GM21360 (cell line): ENCODE measurements around the gene GPR162.

Experiments
- ATAC-seq: cut with Tn5 transposase; IDR thresholded peaks from one replicate; pipeline ENCODE4 v1.9.1; 2021; ENCODE audit warnings: mild to moderate bottlenecking, moderate library complexity; ENCODE audit not compliant: unreplicated experiment

GPR162 gene

DNA sequence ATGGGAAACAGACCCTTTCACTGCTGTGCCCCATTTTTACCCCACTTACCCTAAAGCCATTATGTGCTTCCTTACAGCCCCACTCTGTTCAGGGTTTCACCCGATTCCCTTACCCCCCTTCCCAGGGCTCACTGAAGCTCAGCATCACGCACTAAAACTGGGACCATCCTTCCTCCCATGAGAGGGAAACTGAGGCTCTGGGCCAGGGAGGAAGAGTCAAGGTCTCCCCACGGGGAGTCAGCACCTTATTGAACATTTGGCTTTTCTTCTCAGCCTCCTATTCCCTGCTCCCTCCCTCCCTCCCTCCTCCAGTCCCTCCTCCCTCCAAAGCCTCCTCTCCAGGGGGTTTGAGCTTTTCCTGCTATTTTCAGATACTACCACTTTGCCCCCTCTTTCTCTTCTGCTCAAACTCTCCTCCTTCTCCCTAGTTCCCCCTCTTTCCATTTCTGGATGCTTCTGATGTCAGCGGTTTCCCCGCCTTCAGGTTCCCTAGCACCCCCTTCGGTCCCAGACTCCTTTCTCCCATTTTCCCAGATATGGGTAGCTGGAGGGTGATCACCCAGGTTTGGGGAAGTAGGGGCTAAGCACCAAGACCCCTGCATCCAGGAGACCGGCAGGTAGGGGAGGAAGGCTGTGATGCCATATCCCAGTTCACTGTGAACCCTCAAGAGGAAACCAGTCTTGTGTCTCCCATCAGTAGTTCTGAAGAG, 960 bp downstream of the GPR162 start:
- ATAC-seq, result no peak

DNA sequence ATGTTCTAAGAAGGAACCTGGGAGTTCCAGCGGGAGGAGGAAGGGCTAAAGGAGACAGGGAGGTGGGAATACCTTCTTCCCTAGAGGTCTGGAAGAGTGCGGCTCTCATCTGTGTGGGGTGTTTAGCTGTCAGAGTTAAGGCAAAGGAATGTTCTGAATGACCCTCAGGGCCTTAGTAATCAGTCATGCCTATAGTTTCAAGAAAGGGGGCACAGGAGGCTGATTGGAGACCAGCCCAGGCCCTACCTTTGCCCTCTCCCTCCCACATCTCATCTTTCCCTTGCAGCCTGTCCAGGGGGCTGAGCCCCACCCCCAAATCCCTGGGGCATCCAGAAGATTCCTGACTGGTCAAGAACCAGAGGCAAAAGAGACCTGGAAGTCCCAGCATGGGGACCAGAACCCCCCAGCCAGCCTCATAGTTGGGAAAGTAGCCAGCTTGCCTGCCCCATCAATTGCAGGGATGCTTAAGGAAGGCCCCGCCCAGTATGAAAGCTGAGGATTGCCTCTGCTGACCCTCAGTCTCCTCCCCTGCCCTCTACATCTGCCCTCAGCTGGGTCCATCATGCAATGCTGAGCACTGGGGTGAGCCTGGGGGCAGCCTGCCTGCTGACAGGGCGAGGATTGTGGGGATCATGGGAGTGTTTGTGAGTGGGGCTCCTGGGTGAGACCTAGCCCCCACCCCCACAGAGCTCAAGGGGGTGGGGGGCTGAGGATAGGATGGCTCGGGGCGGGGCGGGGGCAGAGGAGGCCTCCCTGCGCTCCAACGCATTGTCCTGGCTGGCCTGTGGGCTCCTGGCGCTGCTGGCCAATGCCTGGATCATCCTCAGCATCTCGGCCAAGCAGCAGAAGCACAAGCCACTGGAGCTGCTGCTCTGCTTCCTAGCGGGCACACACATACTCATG, 1.8 kb downstream of the GPR162 start:
- ATAC-seq, result no peak

DNA sequence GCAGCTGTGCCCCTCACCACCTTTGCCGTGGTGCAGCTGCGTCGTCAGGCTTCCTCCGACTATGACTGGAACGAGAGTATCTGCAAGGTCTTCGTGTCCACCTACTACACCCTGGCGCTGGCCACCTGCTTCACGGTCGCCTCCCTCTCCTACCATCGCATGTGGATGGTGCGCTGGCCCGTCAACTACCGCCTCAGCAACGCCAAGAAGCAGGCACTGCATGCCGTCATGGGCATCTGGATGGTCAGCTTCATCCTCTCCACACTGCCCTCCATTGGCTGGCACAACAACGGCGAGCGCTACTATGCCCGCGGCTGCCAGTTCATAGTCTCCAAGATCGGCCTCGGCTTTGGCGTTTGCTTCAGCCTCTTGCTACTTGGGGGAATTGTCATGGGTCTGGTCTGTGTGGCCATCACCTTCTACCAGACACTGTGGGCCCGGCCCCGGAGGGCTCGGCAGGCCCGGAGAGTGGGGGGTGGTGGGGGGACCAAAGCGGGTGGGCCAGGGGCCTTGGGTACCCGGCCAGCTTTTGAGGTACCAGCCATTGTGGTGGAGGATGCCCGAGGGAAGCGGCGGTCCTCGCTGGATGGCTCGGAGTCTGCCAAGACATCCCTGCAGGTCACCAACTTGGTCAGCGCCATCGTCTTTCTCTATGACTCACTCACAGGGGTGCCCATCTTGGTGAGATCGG, 2.6 kb downstream of the GPR162 start:
- ATAC-seq, result no peak

DNA sequence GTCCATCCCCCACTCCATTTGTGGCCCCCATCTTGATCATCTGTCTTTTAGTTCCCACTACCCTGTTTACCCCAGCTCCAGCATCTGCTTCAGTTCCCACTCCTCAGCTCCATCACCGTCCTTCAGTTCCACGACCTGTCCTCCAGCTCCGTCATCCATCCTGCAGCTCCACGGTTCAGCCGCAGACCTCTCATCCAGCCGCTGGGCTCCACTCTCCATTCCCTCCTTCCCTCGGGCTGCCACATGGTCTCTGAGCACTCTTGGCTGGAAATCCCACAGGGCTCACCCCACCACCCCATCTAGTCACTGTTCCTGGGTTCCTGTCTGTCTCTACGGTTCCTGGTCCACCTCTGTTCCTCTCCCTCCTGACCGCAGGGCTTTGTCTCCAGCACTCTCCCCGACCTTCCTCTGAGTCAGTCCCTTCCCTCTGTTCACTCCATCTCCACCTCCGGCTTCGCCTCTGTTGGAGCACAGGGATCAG, 3.3 kb downstream of the GPR162 start:
- no peak for ATAC-seq

DNA sequence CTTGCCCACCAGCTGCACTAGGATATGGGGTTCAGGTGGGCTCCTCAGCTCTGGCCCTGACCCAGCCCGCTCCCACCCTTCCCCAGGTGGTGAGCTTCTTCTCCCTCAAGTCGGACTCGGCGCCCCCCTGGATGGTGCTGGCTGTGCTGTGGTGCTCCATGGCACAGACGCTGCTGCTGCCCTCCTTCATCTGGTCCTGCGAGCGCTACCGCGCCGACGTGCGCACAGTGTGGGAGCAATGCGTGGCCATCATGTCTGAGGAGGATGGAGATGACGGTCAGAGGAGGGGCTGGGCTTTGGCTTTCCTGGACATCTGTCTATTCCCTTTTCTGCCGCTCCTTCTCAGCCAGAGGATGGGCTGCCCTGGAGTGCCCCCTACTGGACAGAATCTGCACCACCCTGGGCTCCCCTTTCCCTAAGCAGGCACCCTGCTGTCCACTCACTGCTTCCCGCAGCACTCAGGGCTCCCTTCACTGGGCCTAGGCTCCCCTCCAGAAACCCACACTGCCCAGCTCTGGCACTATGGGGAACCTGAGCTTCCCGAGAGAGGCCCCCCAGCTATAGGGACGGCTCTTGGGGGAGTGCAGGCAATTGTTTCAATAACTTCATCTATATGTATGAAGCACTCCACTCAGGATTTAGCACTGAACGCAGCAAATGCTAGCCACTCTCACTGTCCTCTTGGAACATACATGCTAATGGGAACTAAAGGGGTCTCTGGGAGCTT, 3.9 kb downstream of the GPR162 start:
- ATAC-seq, result no peak

DNA sequence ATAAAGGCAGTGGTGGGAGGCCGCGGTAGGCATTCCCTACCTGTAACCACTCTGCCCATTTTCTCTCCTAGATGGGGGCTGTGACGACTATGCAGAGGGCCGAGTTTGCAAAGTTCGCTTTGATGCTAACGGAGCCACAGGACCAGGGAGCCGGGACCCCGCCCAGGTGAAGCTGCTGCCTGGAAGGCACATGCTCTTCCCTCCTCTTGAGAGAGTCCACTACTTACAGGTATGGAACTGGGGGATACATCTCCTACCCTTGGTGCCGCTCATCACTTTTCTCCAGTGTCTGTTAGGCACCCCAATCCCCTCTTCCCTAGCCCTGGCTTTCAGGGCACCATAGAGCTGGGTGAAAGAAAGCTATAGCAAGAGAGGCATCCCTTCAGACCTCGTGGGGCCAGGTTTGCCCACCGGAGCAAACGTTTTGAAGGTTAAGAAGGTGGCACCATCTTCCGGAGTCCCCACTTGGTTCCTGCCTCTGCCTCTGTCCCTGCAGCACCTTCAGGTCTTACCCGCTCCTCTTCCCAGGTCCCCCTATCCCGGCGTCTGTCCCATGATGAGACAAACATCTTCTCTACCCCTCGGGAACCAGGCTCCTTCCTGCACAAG, 4.6 kb downstream of the GPR162 start:
- no peak for ATAC-seq

DNA sequence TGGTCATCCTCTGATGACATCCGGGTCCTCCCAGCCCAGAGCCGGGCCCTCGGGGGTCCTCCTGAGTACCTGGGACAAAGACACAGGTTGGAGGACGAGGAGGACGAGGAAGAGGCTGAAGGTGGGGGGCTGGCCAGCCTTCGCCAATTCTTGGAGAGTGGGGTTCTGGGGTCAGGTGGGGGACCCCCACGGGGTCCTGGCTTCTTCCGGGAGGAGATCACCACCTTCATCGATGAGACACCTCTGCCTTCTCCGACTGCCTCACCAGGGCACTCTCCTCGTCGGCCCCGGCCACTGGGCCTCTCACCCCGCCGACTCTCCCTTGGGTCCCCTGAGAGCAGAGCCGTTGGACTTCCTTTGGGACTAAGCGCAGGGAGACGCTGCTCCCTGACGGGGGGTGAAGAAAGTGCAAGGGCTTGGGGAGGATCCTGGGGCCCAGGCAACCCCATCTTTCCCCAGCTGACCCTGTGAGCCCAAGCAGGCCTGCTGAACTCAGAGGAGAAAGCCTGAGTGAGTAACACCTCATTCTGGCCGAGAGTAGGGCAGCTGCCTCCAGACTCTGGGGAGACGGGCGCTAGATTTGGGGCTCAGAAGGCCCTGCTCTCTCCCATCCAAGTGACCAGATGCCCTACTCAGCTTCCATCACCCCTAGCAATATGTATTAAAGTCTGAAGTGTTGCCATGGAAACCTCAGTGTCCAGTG, 5.3 kb downstream of the GPR162 start:
- ATAC-seq, result no peak

DNA sequence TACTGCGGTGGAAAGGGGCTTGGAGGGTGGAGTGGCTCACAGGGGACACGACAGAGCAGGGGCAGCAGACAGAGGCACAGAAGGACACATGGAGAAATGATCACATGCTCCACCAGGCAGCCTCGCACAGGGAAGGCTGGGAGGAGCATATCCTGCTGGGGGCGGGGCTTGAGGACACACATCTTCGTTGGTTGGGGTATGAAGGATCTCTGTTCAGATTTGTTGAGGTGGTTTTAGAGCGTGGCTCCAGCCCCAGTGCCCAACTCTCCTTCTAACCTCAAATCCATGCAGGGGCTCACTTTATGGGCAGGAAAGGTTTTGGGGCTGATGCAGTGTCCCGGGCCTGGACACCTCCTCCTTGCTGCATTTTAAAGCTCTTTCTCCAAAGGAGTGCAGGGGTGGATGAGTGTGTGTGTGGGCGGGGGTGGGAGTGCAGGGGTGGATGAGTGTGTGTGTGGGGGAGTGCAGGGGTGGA, 5.9 kb downstream of the GPR162 start:
- no peak for ATAC-seq

DNA sequence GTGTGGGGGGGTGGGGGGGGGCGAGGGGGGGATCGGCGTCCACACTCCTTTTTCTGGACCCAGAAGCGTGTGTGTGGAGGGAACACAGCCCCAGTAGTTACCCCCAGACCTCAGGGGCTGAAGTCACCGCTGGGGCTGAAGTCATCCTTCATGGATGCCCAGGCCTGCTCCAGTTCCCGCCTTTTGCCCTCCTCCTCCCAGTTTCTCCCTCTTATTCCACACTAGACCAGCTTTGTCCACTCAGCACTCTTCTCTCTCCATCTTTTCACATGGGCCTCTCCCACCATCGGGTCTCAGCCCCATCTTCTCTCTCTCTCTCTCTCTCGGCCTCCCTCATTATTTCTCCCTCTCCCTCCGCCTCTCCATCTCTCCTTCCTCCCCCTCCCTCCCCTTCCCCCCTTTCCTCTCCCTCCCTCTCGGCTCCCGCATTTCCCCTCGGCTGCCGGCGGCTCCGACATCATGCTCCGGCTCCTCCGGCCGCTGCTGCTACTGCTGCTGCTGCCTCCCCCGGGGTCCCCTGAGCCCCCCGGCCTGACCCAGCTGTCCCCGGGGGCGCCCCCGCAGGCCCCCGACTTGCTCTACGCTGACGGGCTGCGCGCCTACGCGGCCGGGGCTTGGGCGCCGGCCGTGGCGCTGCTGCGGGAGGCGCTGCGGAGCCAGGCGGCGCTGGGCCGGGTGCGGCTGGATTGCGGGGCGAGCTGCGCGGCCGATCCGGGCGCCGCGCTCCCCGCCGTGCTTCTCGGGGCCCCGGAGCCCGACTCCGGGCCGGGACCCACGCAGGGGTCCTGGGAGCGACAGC, 6.6 kb downstream of the GPR162 start, which contains the start of gene P3H3:
TSS of gene P3H3 (plus strand) at position 426 of the 799 bp plus-strand sequence. CDS start at position 460, 34 bp downstream.
- no peak for ATAC-seq

DNA sequence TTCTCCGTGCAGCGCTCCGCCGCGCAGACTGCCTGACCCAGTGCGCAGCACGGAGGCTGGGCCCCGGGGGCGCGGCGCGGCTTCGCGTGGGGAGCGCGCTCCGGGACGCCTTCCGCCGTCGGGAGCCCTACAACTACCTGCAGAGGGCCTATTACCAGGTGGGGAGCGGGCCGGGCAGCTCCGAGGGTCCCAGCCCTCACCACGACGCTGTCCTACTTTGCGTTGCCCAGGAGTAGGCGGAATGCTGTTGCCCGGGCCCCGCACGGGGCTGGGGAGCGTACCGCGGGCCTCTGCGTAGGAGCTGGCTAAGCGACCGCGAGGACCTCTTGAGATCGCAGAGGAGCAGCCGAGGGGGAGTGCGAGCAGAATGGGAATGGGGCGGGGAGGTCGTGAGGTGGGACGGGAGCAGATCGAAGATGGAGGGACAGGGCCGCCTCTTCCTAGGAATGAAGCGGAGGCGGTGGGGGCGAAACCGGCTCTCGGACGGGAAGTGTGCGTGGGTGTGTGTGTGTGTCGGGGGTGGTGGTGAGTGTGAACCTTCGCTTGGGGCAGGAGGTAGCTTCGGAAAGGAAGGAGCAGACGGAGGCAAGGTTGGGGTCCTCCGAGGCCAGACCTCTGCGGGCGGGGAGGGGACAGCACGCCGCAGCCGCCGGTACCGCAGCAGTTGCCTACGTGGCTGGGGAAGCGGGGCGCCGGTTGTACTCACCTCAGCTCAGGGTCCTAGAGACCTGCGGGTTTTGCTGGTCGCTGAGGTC, 7.3 kb downstream of the GPR162 start:
- no peak for ATAC-seq

DNA sequence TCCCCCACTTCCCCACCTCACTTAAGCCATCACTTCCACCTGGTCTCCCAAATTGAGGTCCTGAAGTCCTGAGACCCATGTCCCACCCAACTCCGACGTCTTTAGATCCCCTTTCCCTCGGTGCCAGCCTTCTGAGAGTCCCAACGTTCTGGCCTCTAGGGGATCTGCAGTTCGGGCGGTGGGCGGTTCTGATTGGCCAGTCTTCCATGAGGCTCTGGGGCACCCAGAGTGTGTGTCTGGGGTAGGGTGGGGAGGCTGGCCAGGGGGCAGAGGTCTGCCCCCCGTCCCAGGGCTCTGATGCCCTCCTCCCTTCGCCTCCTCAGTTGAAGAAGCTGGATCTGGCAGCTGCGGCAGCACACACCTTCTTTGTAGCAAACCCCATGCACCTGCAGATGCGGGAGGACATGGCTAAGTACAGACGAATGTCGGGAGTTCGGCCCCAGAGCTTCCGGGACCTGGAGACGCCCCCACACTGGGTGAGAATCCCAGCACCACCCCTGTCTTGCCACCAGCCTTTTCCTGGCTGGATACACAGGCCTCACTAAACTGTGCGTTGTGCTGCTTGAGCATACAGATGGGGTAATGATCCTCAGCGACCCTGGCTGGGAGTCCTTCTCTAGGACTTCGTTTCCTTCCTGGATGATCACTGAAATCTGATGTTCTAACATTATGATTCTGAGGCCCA, 8.1 kb downstream of the GPR162 start:
- no peak for ATAC-seq

DNA sequence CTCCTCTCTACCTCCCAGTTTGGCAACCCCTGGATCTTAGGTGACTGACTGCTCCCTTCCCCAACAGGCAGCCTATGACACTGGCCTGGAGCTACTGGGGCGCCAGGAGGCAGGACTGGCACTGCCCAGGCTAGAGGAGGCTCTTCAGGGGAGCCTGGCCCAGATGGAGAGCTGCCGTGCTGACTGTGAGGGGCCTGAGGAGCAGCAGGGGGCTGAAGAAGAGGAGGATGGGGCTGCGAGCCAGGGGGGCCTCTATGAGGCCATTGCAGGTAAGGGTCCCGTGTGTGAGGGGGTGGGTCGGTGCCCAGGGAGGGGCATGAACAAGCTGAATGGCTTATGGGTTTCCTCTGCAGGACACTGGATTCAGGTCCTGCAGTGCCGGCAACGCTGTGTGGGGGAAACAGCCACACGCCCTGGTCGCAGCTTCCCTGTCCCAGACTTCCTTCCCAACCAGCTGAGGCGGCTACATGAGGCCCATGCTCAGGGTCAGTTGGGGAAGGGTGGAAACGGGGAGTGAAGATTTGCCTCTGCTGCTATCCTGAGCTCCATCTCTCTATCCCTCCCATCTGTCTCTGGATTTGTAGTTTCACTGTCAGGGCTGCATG, 8.8 kb downstream of the GPR162 start:
- no peak for ATAC-seq

DNA sequence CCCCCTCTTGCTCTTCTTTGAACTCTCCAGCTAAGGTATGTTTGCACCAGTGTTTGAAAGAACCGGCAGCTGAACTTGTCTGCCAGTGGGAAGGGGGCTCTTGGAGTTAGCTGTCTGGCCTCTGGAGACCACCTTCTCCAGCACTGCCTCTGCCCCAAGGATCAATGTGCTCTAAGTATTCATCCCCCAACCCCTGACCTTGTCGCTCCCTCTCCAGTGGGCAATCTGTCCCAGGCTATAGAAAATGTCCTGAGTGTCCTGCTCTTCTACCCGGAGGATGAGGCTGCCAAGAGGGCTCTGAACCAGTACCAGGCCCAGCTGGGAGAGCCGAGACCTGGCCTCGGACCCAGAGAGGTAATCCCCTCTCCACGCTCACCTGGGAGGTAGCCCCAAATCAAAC, 9.4 kb downstream of the GPR162 start:
- no peak for ATAC-seq

DNA sequence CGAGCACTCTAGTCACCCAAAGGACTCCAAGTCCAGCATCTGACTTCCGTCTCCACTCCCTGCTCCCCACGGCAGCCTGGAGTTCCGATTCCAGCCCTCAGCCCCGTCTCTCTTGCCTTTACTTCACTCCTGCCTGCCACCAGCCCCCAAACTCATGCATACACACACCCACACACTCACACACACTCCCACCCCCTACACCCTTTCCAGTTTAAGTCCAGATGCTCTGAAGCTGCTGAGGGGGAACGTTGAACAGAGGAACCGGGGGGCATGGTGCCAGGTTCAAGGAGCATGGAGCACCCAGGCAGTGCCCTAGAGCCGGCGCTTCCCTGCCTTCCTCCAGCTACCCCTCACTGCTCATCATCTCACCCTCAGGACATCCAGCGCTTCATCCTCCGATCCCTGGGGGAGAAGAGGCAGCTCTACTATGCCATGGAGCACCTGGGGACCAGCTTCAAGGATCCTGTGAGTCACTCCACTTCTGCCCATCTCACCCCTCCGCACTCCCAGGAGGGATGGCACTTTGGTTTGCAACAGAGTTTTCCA, 9.9 kb downstream of the GPR162 start:
- ATAC-seq, result no peak

DNA sequence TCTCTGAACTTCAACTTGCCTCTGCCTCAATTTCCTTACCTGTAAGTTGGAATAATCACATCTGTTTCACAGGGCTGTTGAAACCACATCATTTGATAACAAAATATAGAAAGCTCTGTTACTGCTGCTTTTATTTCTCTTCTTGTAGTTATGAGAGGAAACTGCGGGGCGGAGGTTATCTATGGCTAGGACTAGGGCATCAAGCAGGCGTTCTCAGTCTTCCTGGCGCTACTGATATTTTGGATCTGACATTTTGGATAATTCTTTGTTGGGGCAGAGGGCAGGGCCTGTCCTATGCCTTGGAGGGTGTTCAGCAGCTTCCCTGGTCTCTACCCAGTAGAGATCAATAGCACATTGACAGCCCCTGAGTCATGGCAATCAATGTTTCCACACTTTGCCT, 10.5 kb downstream of the GPR162 start:
- ATAC-seq, result no peak

DNA sequence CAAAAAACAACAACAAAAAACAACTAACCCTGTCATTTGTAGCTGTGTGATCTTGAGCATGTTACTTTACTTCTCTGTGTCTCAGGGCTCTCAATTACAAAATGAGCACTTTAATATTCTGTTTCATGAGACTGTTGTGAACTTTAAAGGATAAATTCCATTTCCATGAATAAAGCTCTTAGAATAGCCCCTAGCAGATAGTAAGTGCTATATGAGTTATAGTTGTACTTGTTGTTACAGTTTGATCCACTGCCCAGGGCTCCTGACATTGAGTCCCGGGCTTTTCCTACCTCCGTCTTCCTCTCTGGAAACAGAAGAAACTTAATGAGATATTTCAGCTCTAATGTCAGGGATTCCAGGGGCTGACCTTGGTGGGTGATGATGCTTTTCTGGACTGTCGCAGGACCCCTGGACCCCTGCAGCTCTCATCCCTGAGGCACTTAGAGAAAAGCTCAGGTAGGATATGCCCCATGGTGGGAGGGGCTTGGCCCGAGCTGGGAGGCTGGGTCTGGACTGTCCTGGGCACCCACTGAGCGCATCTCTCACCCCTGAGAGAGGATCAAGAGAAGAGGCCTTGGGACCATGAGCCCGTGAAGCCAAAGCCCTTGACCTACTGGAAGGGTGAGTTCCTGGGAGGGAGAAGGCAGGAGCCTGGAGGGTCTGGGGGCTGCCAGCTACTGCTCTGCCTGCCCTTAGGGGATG, 11.7 kb downstream of the GPR162 start:
- ATAC-seq, result no peak
